PC-3 (cell line): Measurements from ENCODE around the gene TENT5D. TPM values are rescaled to one million over a fixed set of nuclear protein-coding genes. Genes with fewer than 3 reads are reported as not detected.

Experiments
- ATAC-seq: fragments of 200-7000 bp; cut with Tn5 transposase; 2 replicates; pipeline ENCODE4 v1.9.1; 2020; ENCODE audit warnings: mild to moderate bottlenecking, moderate library complexity
- BruUV-seq: library from RNA; stranded (reverse); fragments of 400-500 nt; replicated peaks from 2 replicates; lab custom pipeline; 2021; lab: Mats Ljungman, UMichigan
- CTCF ChIA-PET: fragments of 300-600 bp; sonication (Branson Sonifier 250); formaldehyde crosslinking; loops from one replicate; lab custom pipeline; 2022; ENCODE audit warnings: antibody characterized with exemption; lab: Charles Lee
- POLR2A ChIA-PET: fragments of 300-600 bp; sonication (Branson Sonifier 250); formaldehyde crosslinking; loops from one replicate; lab custom pipeline; 2022; ENCODE audit warnings: antibody characterized with exemption; ENCODE audit not compliant: unreplicated experiment; lab: Charles Lee
- DNase-seq: peaks from one replicate; pipeline ENCODE4 v3.0.0-alpha.2; 2015
- H2AFZ ChIP-seq: fragments of 300-600 bp; sonication (generic); 2 replicates; pipeline ENCODE4 v1.6.0; 2016; ENCODE audit warnings: antibody characterized with exemption, low read length
- H3F3A ChIP-seq: fragments of 300-600 bp; sonication (generic); one replicate; pipeline ENCODE4 v1.6.0; 2017; ENCODE audit warnings: antibody characterized with exemption, low read length, control low read depth, mild to moderate bottlenecking; ENCODE audit not compliant: unreplicated experiment
- H3K27ac ChIP-seq: fragments of 300-600 bp; sonication (generic); 2 replicates; pipeline ENCODE4 v1.5.1; 2016; ENCODE audit warnings: mild to moderate bottlenecking, low read length
- H3K27me3 ChIP-seq: fragments of 300-600 bp; sonication (generic); 2 replicates; pipeline ENCODE4 v1.6.1; 2016; ENCODE audit warnings: low read length, mixed read lengths
- H3K36me3 ChIP-seq: fragments of 300-600 bp; sonication (generic); 2 replicates; pipeline ENCODE4 v1.6.1; 2016; ENCODE audit warnings: low read depth, mixed run types, low read length, mixed read lengths
- H3K4me1 ChIP-seq: fragments of 300-600 bp; sonication (generic); 2 replicates; pipeline ENCODE4 v1.5.1; 2016; ENCODE audit warnings: low read length; ENCODE audit not compliant: insufficient read depth
- H3K4me2 ChIP-seq: fragments of 300-600 bp; sonication (generic); 2 replicates; pipeline ENCODE4 v1.6.0; 2016; ENCODE audit warnings: low read length
- H3K4me3 ChIP-seq: fragments of 300-600 bp; sonication (generic); 2 replicates; pipeline ENCODE4 v1.5.1; 2016; ENCODE audit warnings: mild to moderate bottlenecking, low read length, mixed read lengths
- H3K79me2 ChIP-seq: fragments of 300-600 bp; sonication (generic); 2 replicates; pipeline ENCODE4 v1.6.1; 2017; ENCODE audit warnings: low read length, mixed read lengths
- H3K9ac ChIP-seq: fragments of 300-600 bp; sonication (generic); 2 replicates; pipeline ENCODE4 v1.6.0; 2016; ENCODE audit warnings: mild to moderate bottlenecking, low read length
- H3K9me2 ChIP-seq: fragments of 300-600 bp; sonication (generic); replicated peaks from 2 replicates; pipeline ENCODE4 v1.6.1; 2016; ENCODE audit warnings: mixed run types, low read length, mixed read lengths
- H3K9me3 ChIP-seq: fragments of 300-600 bp; sonication (generic); 2 replicates; pipeline ENCODE4 v1.6.1; 2016; ENCODE audit warnings: low read length, mixed read lengths
- H4K20me1 ChIP-seq: fragments of 300-600 bp; sonication (generic); 2 replicates; pipeline ENCODE4 v1.6.1; 2016; ENCODE audit warnings: low read length, mixed read lengths
- EZH2 ChIP-seq: fragments of 300-600 bp; sonication (generic); IDR thresholded peaks from one replicate; pipeline ENCODE4 v1.6.1; 2017; ENCODE audit warnings: antibody characterized with exemption, mild to moderate bottlenecking, low read length; ENCODE audit not compliant: unreplicated experiment
- EZH2phosphoT487 ChIP-seq: fragments of 300-600 bp; sonication (generic); IDR thresholded peaks from 2 replicates; pipeline ENCODE4 v1.6.1; 2018; ENCODE audit warnings: mild to moderate bottlenecking, antibody characterized with exemption, low read length, borderline replicate concordance
- intact Hi-C: fragments of 100-400 bp; cut with micrococcal nuclease; formaldehyde crosslinking; loops from 2 replicates; pipeline ENCODE4 v1.9.0; 2023
- total RNA-seq: library from RNA; depleted of rRNA; stranded (reverse); fragments of >200 nt; gene quantifications from 2 replicates; pipeline ENCODE4 v1.2.3, GENCODE V29; 2014
- TF ChIP-seq, protein P1 (sequence below): fragments of 300-600 bp; sonication (generic); conservative IDR thresholded peaks from 2 replicates; pipeline ENCODE4 v1.5.1; 2017; ENCODE audit warnings: antibody characterized with exemption, low read depth, mild to moderate bottlenecking, low read length

TENT5D gene
- total RNA-seq, 1 experiment from 2014 or later: 0.04 TPM

- no peaks in the 10 kb centered on the region for H3K9me2 ChIP-seq
- H4K20me1 ChIP-seq: no peaks in the 10 kb centered on the region
- no peaks in the 10 kb centered on the region for H3K79me2 ChIP-seq
- no TSS peak for BruUV-seq
- H3K4me3 ChIP-seq: no peak overlapping the region
- H3K27me3 ChIP-seq: no peaks in the 10 kb centered on the region
- ATAC-seq (no peak), DNase-seq (peak; percentile 9)
- H3K4me1 ChIP-seq: no peaks in the 10 kb centered on the region
- intact Hi-C loops: loop anchor here (1.0 kb wide), 1 partner anchor 147 kb away; no protein-coding TSS in a partner anchor
- no peak overlapping the region for H2AFZ ChIP-seq
- no peaks in the 10 kb centered on the region for H3K36me3 ChIP-seq
- H3K27ac ChIP-seq: no peak overlapping the region
- no peak overlapping the region for H3K9ac ChIP-seq
- no peaks in the 10 kb centered on the region for H3F3A ChIP-seq
- TF ChIP-seq EZH2 (no peak), EZH2phosphoT487 (no peak)
- TF ChIP-seq, protein P1, sequence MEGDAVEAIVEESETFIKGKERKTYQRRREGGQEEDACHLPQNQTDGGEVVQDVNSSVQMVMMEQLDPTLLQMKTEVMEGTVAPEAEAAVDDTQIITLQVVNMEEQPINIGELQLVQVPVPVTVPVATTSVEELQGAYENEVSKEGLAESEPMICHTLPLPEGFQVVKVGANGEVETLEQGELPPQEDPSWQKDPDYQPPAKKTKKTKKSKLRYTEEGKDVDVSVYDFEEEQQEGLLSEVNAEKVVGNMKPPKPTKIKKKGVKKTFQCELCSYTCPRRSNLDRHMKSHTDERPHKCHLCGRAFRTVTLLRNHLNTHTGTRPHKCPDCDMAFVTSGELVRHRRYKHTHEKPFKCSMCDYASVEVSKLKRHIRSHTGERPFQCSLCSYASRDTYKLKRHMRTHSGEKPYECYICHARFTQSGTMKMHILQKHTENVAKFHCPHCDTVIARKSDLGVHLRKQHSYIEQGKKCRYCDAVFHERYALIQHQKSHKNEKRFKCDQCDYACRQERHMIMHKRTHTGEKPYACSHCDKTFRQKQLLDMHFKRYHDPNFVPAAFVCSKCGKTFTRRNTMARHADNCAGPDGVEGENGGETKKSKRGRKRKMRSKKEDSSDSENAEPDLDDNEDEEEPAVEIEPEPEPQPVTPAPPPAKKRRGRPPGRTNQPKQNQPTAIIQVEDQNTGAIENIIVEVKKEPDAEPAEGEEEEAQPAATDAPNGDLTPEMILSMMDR: peak; percentile 45
- H3K4me2 ChIP-seq: no peak overlapping the region
- H3K9me3 ChIP-seq: no peaks in the 10 kb centered on the region
- POLR2A ChIA-PET: no interaction called here
- CTCF ChIA-PET: no interaction called here
These were observed 10.7 kb downstream of the TENT5D start for GRCh38 chrX:80430826-80431504.

GRCh38 chrX:80431505-80431832 is 11.2 kb downstream of the TENT5D start:
- no peaks in the 10 kb centered on the region for H3K9me2 ChIP-seq
- no peak overlapping the region for H3K4me2 ChIP-seq
- H2AFZ ChIP-seq: no peak overlapping the region
- no peaks in the 10 kb centered on the region for H3K36me3 ChIP-seq
- no peaks in the 10 kb centered on the region for H3K9me3 ChIP-seq
- CTCF ChIA-PET: no interaction called here
- DNase-seq (no peak), ATAC-seq (no peak)
- no peaks in the 10 kb centered on the region for H3K79me2 ChIP-seq
- no TSS peak for BruUV-seq
- intact Hi-C loops: loop anchor here (1.0 kb wide), 1 partner anchor 147 kb away; no protein-coding TSS in a partner anchor
- H4K20me1 ChIP-seq: no peaks in the 10 kb centered on the region
- POLR2A ChIA-PET: no interaction called here
- no peaks in the 10 kb centered on the region for H3F3A ChIP-seq
- no peak overlapping the region for H3K9ac ChIP-seq
- H3K27ac ChIP-seq: no peak overlapping the region
- TF ChIP-seq, protein P1: no peak
- TF ChIP-seq EZH2phosphoT487: no peak
- TF ChIP-seq EZH2: no peak
- H3K4me3 ChIP-seq: no peak overlapping the region
- H3K4me1 ChIP-seq: no peaks in the 10 kb centered on the region
- H3K27me3 ChIP-seq: no peaks in the 10 kb centered on the region

GRCh38 chrX:80432441-80432840 is 12.2 kb downstream of the TENT5D start:
- Histone ChIP-seq H4K20me1 (no peaks in the 10 kb centered on the region), H3K9me2 (no peaks in the 10 kb centered on the region), H2AFZ (no peak overlapping the region), H3F3A (no peaks in the 10 kb centered on the region), H3K79me2 (no peaks in the 10 kb centered on the region), H3K27me3 (no peaks in the 10 kb centered on the region), H3K36me3 (no peaks in the 10 kb centered on the region), H3K4me2 (no peak overlapping the region), H3K27ac (no peak overlapping the region), H3K4me1 (no peaks in the 10 kb centered on the region), H3K4me3 (no peak overlapping the region), H3K9me3 (no peaks in the 10 kb centered on the region), H3K9ac (no peak overlapping the region)
- CTCF ChIA-PET: no interaction called here
- ATAC-seq: no peak
- DNase-seq: no peak
- POLR2A ChIA-PET: no interaction called here
- intact Hi-C loops: no loop called here
- TF ChIP-seq EZH2phosphoT487: no peak
- TF ChIP-seq, protein P1: no peak
- no TSS peak for BruUV-seq
